AG09319 (cell line): ENCODE results near the gene PTH1R.

Experiments used
- DNase-seq: peaks from one replicate; pipeline ENCODE4 v3.0.0-alpha.2; 2010; ENCODE audit warnings: low read depth; ENCODE audit errors: extremely low read depth
- CTCF ChIP-seq: IDR thresholded peaks from 2 replicates; pipeline ENCODE4 v1.5.1; 2011; ENCODE audit warnings: low read depth, mild to moderate bottlenecking, inconsistent platforms, low read length, moderate library complexity

The PTH1R gene

GRCh38 chr3:46892285-46893145, 15.0 kb downstream of the PTH1R start:
- TF ChIP-seq CTCF, result no peak; the same call in 1 of the 2 replicates
- peak; percentile 44 for DNase-seq

- no peak for TF ChIP-seq CTCF
- DNase-seq, result no peak
Observed at GRCh38 chr3:46893146-46893748, 15.7 kb downstream of the PTH1R start.

- TF ChIP-seq CTCF, result no peak
- no peak for DNase-seq
Observed at GRCh38 chr3:46893763-46894162, 16.2 kb downstream of the PTH1R start.

- TF ChIP-seq CTCF, result no peak
- no peak for DNase-seq
Observed at GRCh38 chr3:46894256-46894655, 16.7 kb downstream of the PTH1R start.

- no peak for DNase-seq
- TF ChIP-seq CTCF, result peak; percentile 92
Observed at GRCh38 chr3:46895204-46895660, 17.7 kb downstream of the PTH1R start.

GRCh38 chr3:46895761-46896160, 18.2 kb downstream of the PTH1R start:
- DNase-seq, result no peak
- TF ChIP-seq CTCF, result no peak

GRCh38 chr3:46896386-46896785, 18.9 kb downstream of the PTH1R start:
- DNase-seq, result no peak
- TF ChIP-seq CTCF, result no peak
